K562 (cell line): ENCODE results near the gene MGST3. TPM values are rescaled to one million over a fixed set of nuclear protein-coding genes. Genes with fewer than 3 reads are reported as not detected.

Source experiments
- ARID3B ChIP-seq: fragments of 250-450 bp; sonication (Bioruptor Pico); IDR thresholded peaks from 2 replicates; pipeline ENCODE4 v1.4.0; 2020; ENCODE audit warnings: borderline replicate concordance
- ARID4B ChIP-seq: sonication (generic); formaldehyde crosslinking; IDR thresholded peaks from 2 replicates; pipeline ENCODE4 v1.8.0; 2022; ENCODE audit warnings: mild to moderate bottlenecking, missing genetic modification reagents
- CCAR2 ChIP-seq: fragments of 200-400 bp; formaldehyde crosslinking; IDR thresholded peaks from 2 replicates; pipeline ENCODE4 v1.6.1; 2017; ENCODE audit warnings: mild to moderate bottlenecking, low read depth, low read length
- CXXC5 ChIP-seq: fragments of 250-450 bp; sonication (Bioruptor Pico); IDR thresholded peaks from 2 replicates; pipeline ENCODE4 v1.8.0; 2022; ENCODE audit warnings: inconsistent platforms, mild to moderate bottlenecking, moderate library complexity
- EGR1 ChIP-seq: fragments of 450-650 bp; conservative IDR thresholded peaks from 2 replicates; pipeline ENCODE4 v1.6.1; 2017; ENCODE audit warnings: mild to moderate bottlenecking
- GTF2A2 ChIP-seq: IDR thresholded peaks from 2 replicates; pipeline ENCODE4 v1.6.1; 2016; ENCODE audit warnings: mild to moderate bottlenecking, missing genetic modification characterization, missing compliant biosample characterization
- GTF3C2 ChIP-seq: IDR thresholded peaks from 3 replicates; pipeline ENCODE4 v1.6.1; 2011; ENCODE audit warnings: borderline replicate concordance, mild to moderate bottlenecking, moderate library complexity; ENCODE audit not compliant: insufficient read length; ENCODE audit errors: extremely low read depth
- MAFG ChIP-seq: fragments of 450-650 bp; conservative IDR thresholded peaks from 2 replicates; pipeline ENCODE4 v1.6.1; 2016; ENCODE audit warnings: missing genetic modification characterization, missing compliant biosample characterization
- NONO ChIP-seq, 2 experiments: fragments of 200-400 bp in 1 of 2; fragments of 450-650 bp in 1 of 2; formaldehyde crosslinking in 1 of 2; IDR thresholded peaks; 2 replicates each; pipeline ENCODE4 v1.6.1; 2017; ENCODE audit warnings: low read depth in 2 of 2, mild to moderate bottlenecking in 2 of 2, moderate library complexity in 2 of 2, low read length in 1 of 2
- SMARCE1 ChIP-seq: fragments of 450-650 bp; IDR thresholded peaks from 2 replicates; pipeline ENCODE4 v1.7.1; 2016; ENCODE audit warnings: mild to moderate bottlenecking
- SNIP1 ChIP-seq: fragments of 450-650 bp; IDR thresholded peaks from 2 replicates; pipeline ENCODE4 v1.7.1; 2017; ENCODE audit warnings: low read depth, mild to moderate bottlenecking
- TEAD1 ChIP-seq, 2 experiments: fragments of 450-650 bp in 1 of 2; sonication (generic) in 1 of 2; formaldehyde crosslinking; IDR thresholded peaks; 2 replicates each; pipeline versions ENCODE4 v1.4.0 to v1.8.0; 2020 to 2022; ENCODE audit warnings: mild to moderate bottlenecking in 2 of 2, missing genetic modification reagents in 1 of 2
- ZNF174 ChIP-seq: fragments of 250-450 bp; sonication (Bioruptor Pico); IDR thresholded peaks from 2 replicates; pipeline ENCODE4 v1.4.0; 2020; ENCODE audit warnings: mild to moderate bottlenecking
- ZNF589 ChIP-seq: fragments of 200-800 bp; sonication (Bioruptor generic); IDR thresholded peaks from 2 replicates; pipeline ENCODE4 v1.6.1; 2016; ENCODE audit warnings: low read depth, missing genetic modification characterization, missing compliant biosample characterization
- ZNF780A ChIP-seq: fragments of 250-450 bp; sonication (Bioruptor Pico); IDR thresholded peaks from 2 replicates; pipeline ENCODE4 v1.5.0; 2021; ENCODE audit warnings: mild to moderate bottlenecking
- polyA plus RNA-seq, 8 experiments: library from polyadenylated mRNA; depleted of rRNA in 4 of 8; stranded (reverse) in 5 of 8; unstranded in 3 of 8; fragments of >200 nt; fragmentation: Nextera tagmentation in 2 of 8; fragmentation: Illumina TruSeq in 1 of 8; extraction: Ambion mirVana in 2 of 8; extraction: Trizol in 1 of 8; gene quantifications; 2 replicates each; pipeline versions ENCODE4 v1.2.1 to v1.2.3, GENCODE V29; 2011 to 2014; ENCODE audit warnings: inconsistent platforms in 1 of 8, missing spikeins in 1 of 8
- total RNA-seq, 7 experiments: library from RNA; depleted of rRNA in 6 of 7; stranded (reverse); fragments of >200 nt in 6 of 7; fragmentation: Illumina TruSeq in 2 of 7; extraction: Trizol in 2 of 7; gene quantifications; 2 replicates each; pipeline versions ENCODE4 v1.2.1 to v1.2.3, GENCODE V29; 2011 to 2021; ENCODE audit warnings: low replicate concordance in 1 of 7
- TF ChIP-seq, protein P1 (sequence below): sonication (generic); formaldehyde crosslinking; IDR thresholded peaks from 2 replicates; pipeline ENCODE4 v1.8.0; 2022; ENCODE audit warnings: mild to moderate bottlenecking, missing genetic modification reagents
- TF ChIP-seq, protein P2 (sequence below): fragments of 450-650 bp; IDR thresholded peaks from 2 replicates; pipeline ENCODE4 v1.6.1; 2016; ENCODE audit warnings: low read depth, mild to moderate bottlenecking, moderate library complexity

MGST3 gene
- total and polyA plus RNA-seq, 9 of the 15 experiments (the other 6 are each of a cell fraction or from before 2014, with no cell fraction given): 70.7 to 287 (median 105) TPM

- TF ChIP-seq CCAR2: no peak
- no peak for TF ChIP-seq MAFG (tag)
- TF ChIP-seq ARID4B (CRISPR knock-in tag): peak; percentile 74; the same call in 1 of the 2 replicates
- no peak for TF ChIP-seq ZNF780A (CRISPR knock-in tag)
- no peak for TF ChIP-seq EGR1
- TF ChIP-seq, protein P1, sequence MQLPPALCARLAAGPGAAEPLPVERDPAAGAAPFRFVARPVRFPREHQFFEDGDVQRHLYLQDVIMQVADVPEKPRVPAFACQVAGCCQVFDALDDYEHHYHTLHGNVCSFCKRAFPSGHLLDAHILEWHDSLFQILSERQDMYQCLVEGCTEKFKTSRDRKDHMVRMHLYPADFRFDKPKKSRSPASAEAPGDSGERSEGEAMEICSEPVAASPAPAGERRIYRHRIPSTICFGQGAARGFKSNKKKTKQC: no peak
- TF ChIP-seq ZNF589: no peak
- TF ChIP-seq, protein P2, sequence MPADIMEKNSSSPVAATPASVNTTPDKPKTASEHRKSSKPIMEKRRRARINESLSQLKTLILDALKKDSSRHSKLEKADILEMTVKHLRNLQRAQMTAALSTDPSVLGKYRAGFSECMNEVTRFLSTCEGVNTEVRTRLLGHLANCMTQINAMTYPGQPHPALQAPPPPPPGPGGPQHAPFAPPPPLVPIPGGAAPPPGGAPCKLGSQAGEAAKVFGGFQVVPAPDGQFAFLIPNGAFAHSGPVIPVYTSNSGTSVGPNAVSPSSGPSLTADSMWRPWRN: no peak
- TF ChIP-seq ZNF174: no peak
- TF ChIP-seq ARID3B (CRISPR knock-in tag): no peak
- no peak for TF ChIP-seq GTF3C2
- TF ChIP-seq SNIP1: no peak
- no peak for TF ChIP-seq TEAD1 (CRISPR knock-in tag; IDR thresholded peaks at IDR 0.05)
- no peak for TF ChIP-seq NONO (IDR thresholded peaks at IDR 0.05; ENCODE audit: low read depth in 2 of 2, low read length in 1 of 2)
- TF ChIP-seq SMARCE1: peak; percentile 85
- no peak for TF ChIP-seq GTF2A2
- TF ChIP-seq CXXC5: peak; percentile 23
Measured at GRCh38 chr1:165631342-165632151, 513 bp downstream of the MGST3 start (continued).
